Neural crest cell (in vitro differentiated cells): ENCODE measurements around the gene DIS3L2. TPM values are rescaled to one million over a fixed set of nuclear protein-coding genes. Genes with fewer than 3 reads are reported as not detected.

Experiments
- DNase-seq: peaks from one replicate; pipeline ENCODE4 v3.0.0; 2021; ENCODE audit warnings: low read depth, mixed read lengths, low spot score
- H3K27ac Mint-ChIP-seq: one replicate; pipeline ENCODE4 v1.8.0; 2021; ENCODE audit warnings: mild to moderate bottlenecking, mixed read lengths; ENCODE audit not compliant: unreplicated experiment
- H3K27me3 Mint-ChIP-seq: 2 replicates; pipeline ENCODE4 v1.8.0; 2021; ENCODE audit warnings: low read depth, mild to moderate bottlenecking, mixed read lengths
- H3K36me3 Mint-ChIP-seq: 2 replicates; pipeline ENCODE4 v1.8.0; 2021; ENCODE audit warnings: low read depth, mild to moderate bottlenecking, mixed read lengths
- H3K4me1 Mint-ChIP-seq: 2 replicates; pipeline ENCODE4 v1.8.0; 2021; ENCODE audit warnings: mixed read lengths
- H3K4me3 Mint-ChIP-seq: one replicate; pipeline ENCODE4 v1.8.0; 2021; ENCODE audit warnings: mild to moderate bottlenecking, mixed read lengths
- H3K9me3 Mint-ChIP-seq: 2 replicates; pipeline ENCODE4 v1.8.0; 2021; ENCODE audit warnings: mixed read lengths
- total RNA-seq: library from RNA; stranded (reverse); gene quantifications from 2 replicates; pipeline ENCODE4 v1.2.1, GENCODE V29; 2021
- TF ChIP-seq, protein P1 (sequence below): fragments of 200-600 bp; sonication (generic); conservative IDR thresholded peaks from 2 replicates; pipeline ENCODE4 v1.5.0; 2021; ENCODE audit warnings: antibody characterized with exemption, mild to moderate bottlenecking

Gene DIS3L2
- total RNA-seq, 1 donor from 2014 or later: 51.9 TPM

DNA sequence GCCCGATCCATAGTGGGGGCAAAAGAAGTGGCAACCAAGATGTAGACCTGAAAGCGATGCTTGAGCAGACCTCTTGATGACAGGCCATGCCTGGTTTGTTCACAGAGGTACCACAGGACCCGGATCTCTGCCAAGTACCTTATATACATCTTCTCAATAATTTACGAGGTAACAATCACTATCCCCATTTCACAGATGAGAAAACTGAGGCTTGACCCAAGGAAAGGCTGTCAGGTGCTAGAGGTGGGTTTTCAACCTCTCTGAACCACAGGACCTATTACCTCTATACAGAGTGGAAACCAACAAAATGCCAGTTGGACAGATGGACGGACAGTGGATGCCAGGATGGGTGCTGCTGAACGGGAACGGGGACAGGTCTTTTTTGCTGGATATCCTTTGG is 13.8 kb upstream of the DIS3L2 start:
- no peak overlapping the region for H3K4me3 Mint-ChIP-seq
- TF ChIP-seq, protein P1, sequence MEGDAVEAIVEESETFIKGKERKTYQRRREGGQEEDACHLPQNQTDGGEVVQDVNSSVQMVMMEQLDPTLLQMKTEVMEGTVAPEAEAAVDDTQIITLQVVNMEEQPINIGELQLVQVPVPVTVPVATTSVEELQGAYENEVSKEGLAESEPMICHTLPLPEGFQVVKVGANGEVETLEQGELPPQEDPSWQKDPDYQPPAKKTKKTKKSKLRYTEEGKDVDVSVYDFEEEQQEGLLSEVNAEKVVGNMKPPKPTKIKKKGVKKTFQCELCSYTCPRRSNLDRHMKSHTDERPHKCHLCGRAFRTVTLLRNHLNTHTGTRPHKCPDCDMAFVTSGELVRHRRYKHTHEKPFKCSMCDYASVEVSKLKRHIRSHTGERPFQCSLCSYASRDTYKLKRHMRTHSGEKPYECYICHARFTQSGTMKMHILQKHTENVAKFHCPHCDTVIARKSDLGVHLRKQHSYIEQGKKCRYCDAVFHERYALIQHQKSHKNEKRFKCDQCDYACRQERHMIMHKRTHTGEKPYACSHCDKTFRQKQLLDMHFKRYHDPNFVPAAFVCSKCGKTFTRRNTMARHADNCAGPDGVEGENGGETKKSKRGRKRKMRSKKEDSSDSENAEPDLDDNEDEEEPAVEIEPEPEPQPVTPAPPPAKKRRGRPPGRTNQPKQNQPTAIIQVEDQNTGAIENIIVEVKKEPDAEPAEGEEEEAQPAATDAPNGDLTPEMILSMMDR: no peak
- H3K4me1 Mint-ChIP-seq: no peaks in the 10 kb centered on the region
- H3K27me3 Mint-ChIP-seq: no peaks in the 10 kb centered on the region
- peaks cover 9% of the 10 kb centered on the region for H3K9me3 Mint-ChIP-seq
- H3K36me3 Mint-ChIP-seq: no peaks in the 10 kb centered on the region
- H3K27ac Mint-ChIP-seq: no peak overlapping the region
- no peak for DNase-seq

DNA sequence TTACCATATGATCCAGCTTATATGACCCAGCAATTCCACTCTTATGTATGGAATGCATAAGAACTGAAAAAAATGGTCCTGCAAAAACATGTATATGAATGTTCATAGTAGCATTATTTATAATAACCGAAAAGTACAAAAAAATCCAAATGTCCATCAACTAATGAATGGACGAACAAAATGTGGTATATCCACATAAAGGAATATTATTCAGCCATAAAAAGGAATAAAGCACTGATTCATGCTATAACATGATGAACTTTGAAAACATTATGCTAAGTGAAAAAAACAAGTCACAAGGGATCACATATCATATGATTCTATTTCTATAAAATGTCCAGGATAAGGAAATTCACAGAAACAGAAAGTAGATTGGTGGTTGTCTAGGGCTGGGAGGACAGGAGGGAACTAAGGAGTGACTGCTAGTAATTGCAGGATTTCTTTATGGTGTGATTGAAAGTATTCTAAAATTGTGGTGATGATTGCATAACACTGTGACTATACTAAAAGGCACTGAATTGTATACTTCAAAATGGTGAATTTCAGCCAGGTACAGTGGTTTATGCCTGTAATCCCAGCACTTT is 10.0 kb upstream of the DIS3L2 start:
- H3K9me3 Mint-ChIP-seq: peaks cover 9% of the 10 kb centered on the region
- TF ChIP-seq, protein P1: no peak
- H3K4me3 Mint-ChIP-seq: no peak overlapping the region
- no peaks in the 10 kb centered on the region for H3K27me3 Mint-ChIP-seq
- H3K27ac Mint-ChIP-seq: no peak overlapping the region
- no peak for DNase-seq
- H3K36me3 Mint-ChIP-seq: no peaks in the 10 kb centered on the region
- H3K4me1 Mint-ChIP-seq: peaks cover 8% of the 10 kb centered on the region

DNA sequence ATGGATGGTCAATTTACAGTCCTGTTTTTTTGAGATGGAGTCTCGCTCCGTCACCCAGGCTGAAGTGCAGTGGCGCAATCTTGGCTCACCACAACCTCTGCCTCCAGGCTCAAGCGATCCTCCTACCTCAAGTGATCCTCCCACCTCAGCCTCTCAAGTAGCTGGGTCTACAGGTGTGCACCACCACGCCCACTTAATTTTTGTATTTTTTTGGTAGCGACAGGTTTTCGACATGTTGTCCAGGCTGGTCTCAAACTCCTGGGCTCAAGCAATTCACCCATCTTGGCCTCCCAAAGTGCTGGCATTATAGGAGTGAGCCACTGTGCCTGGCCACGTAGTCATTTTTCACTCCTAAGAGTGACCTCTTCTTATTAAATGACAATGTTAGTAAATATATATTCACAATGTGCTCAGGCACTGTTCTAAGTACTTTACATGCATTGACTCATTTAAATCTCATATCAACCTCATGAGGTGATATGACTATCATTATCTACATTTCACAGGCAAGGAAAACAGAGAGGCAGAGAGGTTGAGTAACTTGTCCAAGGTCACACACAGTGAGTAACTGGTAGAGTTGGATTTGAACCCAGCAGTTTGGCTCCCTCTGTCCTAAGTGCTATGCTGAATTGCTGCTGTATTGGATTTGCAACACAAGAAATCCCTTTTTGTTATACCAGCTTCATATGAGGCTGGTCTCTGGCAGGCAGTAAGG is 5.6 kb upstream of the DIS3L2 start:
- Mint-ChIP-seq H3K9me3 (peaks cover 7% of the 10 kb centered on the region), H3K36me3 (peaks cover 2% of the 10 kb centered on the region), H3K4me3 (peak overlapping the region; percentile 47), H3K27me3 (no peaks in the 10 kb centered on the region), H3K27ac (no peak overlapping the region), H3K4me1 (peaks cover 11% of the 10 kb centered on the region)
- TF ChIP-seq, protein P1: no peak
- DNase-seq: no peak

DNA sequence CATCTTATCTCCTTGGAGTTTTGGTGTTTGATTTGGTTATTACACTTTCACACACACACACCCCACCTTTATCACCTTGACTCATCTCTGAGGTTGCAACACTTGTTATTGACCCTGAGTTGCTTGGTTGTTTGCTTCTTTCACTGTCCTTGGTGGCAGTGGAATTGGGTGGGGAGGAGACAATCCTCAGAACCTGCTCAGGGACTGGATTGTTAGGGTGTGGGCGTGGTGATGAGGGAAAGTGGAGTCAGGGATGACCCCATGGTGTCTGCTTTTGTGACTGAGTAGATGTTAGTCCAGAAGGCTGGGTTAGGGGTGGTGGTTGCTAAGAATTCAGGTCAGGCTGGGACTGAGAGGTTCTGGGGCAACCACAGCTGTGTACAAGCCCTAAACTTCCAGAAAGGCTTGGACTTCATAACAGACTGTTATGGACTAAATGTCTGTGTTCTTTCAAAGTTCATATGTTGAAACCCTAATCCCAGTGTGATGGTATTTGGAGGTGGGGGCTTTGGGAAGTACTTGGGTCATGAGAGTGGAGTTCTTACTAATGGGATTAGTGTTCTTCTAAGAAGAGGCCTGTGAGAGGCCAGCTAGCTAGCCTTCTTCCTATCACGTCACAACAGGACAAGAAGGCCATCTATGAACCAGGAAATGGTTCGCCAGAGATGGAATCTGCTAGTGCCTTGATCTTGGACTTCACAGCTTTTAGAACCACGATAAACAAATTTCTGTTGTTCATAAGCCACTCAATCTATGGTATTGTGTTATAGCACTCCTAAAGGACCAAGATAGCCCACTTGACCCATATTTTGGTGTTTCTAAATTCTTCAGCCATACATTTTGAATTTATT is 3.4 kb upstream of the DIS3L2 start:
- H3K9me3 Mint-ChIP-seq: peaks cover 7% of the 10 kb centered on the region
- H3K27me3 Mint-ChIP-seq: no peaks in the 10 kb centered on the region
- H3K4me3 Mint-ChIP-seq: peak overlapping the region; percentile 32
- TF ChIP-seq, protein P1: no peak
- peaks cover 29% of the 10 kb centered on the region for H3K4me1 Mint-ChIP-seq
- DNase-seq: no peak
- H3K36me3 Mint-ChIP-seq: peaks cover 4% of the 10 kb centered on the region
- no peak overlapping the region for H3K27ac Mint-ChIP-seq

DNA sequence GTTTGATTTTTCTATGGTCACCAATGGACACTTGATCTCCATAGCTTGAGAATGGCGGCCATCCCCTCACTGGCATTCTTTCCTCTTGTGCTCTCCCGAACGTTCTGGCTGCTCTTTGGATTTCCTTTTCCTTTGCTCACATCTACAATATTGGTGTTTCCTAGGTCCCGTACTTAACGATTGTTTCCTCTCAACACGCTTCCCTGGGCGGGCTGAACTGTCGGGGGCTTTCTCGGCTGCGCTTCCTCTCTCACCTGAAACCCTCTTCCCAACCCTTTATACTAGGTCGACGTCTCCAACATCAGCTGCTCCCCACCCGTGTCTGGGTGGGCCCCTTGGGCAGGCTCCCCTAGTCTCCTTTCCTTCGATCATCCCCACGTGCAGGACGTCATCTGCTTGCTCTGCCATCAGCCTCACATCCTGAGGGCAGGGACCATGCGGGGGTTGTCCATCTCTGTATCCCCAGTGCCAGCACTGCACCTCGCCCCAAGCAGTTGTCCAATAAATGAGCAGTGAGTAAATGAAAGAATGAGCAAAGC is 634 bp upstream of the DIS3L2 start:
- TF ChIP-seq, protein P1: no peak
- Mint-ChIP-seq H3K9me3 (peaks cover 7% of the 10 kb centered on the region), H3K4me1 (peaks cover 41% of the 10 kb centered on the region), H3K27ac (peak overlapping the region; percentile 94), H3K36me3 (peaks cover 6% of the 10 kb centered on the region), H3K27me3 (no peaks in the 10 kb centered on the region), H3K4me3 (peak overlapping the region; percentile 95)
- DNase-seq: no peak
